Nephron progenitor cell (in vitro differentiated cells): ENCODE data around the gene PIGB.

ENCODE experiments used
- DNase-seq: peaks from one replicate; pipeline ENCODE4 v3.0.0; 2021
- H3K27ac Mint-ChIP-seq: 2 replicates; pipeline ENCODE4 v1.8.0; 2021; ENCODE audit warnings: mild to moderate bottlenecking, moderate library complexity, mixed read lengths
- H3K27me3 Mint-ChIP-seq: 2 replicates; pipeline ENCODE4 v1.8.0; 2021; ENCODE audit warnings: mild to moderate bottlenecking, low read depth, mixed read lengths; ENCODE audit not compliant: poor library complexity
- H3K36me3 Mint-ChIP-seq: 2 replicates; pipeline ENCODE4 v1.8.0; 2021; ENCODE audit warnings: low read depth, mixed read lengths
- H3K4me1 Mint-ChIP-seq: 2 replicates; pipeline ENCODE4 v1.8.0; 2021; ENCODE audit warnings: mixed read lengths
- H3K4me3 Mint-ChIP-seq: 2 replicates; pipeline ENCODE4 v1.8.0; 2021; ENCODE audit warnings: mild to moderate bottlenecking, moderate library complexity, mixed read lengths
- H3K9me3 Mint-ChIP-seq: 2 replicates; pipeline ENCODE4 v1.8.0; 2021; ENCODE audit warnings: mild to moderate bottlenecking, moderate library complexity, mixed read lengths
- CTCF ChIP-seq: fragments of 200-600 bp; sonication (generic); IDR thresholded peaks from 2 replicates; pipeline ENCODE4 v1.5.0; 2021; ENCODE audit warnings: antibody characterized with exemption

Gene PIGB

GRCh38 chr15:55357774-55358173, 38.8 kb downstream of the PIGB start:
- H3K36me3 Mint-ChIP-seq: peaks cover 13% of the 10 kb centered on the region
- peaks cover 8% of the 10 kb centered on the region for H3K4me1 Mint-ChIP-seq
- H3K9me3 Mint-ChIP-seq: no peaks in the 10 kb centered on the region
- no peak overlapping the region for H3K27ac Mint-ChIP-seq
- H3K27me3 Mint-ChIP-seq: no peaks in the 10 kb centered on the region
- TF ChIP-seq CTCF: no peak
- no peak overlapping the region for H3K4me3 Mint-ChIP-seq
- no peak for DNase-seq

DNA sequence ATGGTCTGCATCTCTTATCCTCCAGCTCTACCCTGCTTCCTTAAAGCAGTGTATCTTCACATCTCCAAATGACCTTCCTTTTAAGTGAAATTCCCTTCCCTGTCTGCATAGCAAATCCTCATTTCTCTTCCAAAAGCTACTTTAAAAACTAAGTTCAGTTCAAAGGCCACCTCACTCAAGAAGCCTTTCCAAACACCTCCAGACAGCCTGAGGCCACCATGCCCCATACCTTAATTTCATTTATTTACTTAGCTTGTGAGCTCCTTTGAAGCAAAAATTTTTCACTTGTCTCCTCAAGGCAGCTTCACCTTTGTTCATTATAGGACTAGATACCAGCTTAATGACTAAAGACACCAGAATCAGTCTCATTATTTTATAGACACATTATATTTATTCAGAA, 39.4 kb downstream of the PIGB start:
- H3K27me3 Mint-ChIP-seq: no peaks in the 10 kb centered on the region
- no peak for TF ChIP-seq CTCF
- H3K9me3 Mint-ChIP-seq: no peaks in the 10 kb centered on the region
- H3K36me3 Mint-ChIP-seq: peaks cover 13% of the 10 kb centered on the region
- H3K27ac Mint-ChIP-seq: peak overlapping the region; percentile 6
- H3K4me3 Mint-ChIP-seq: no peak overlapping the region
- H3K4me1 Mint-ChIP-seq: peaks cover 8% of the 10 kb centered on the region
- DNase-seq: no peak

- DNase-seq: no peak
- Mint-ChIP-seq H3K4me3 (no peak overlapping the region), H3K9me3 (no peaks in the 10 kb centered on the region), H3K27me3 (no peaks in the 10 kb centered on the region), H3K36me3 (peaks cover 13% of the 10 kb centered on the region), H3K4me1 (peaks cover 8% of the 10 kb centered on the region), H3K27ac (peak overlapping the region; percentile 35)
- no peak for TF ChIP-seq CTCF
Measured at GRCh38 chr15:55360256-55360655, 41.2 kb downstream of the PIGB start.

DNA sequence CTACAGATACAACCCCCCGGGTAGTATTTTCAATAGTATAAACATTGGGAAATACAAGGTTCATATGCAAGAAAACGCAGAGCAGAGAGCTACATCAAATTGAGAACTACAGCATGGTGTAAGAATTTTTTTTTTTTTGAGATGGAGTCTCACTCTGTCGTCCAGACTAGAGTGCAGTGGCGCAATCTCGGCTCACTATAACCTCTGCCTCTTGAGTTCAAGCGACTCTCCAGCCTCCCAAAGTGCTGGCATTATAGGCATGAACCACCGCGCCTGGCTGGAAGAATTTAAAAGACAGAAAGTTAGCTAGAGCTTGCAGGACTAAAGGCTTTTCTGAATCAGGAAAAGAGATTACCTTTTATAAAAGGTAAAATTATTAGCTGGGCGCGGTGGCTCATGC, 42.0 kb downstream of the PIGB start:
- Mint-ChIP-seq H3K36me3 (peaks cover 13% of the 10 kb centered on the region), H3K27ac (no peak overlapping the region), H3K4me3 (no peak overlapping the region), H3K9me3 (no peaks in the 10 kb centered on the region), H3K4me1 (peaks cover 8% of the 10 kb centered on the region), H3K27me3 (no peaks in the 10 kb centered on the region)
- TF ChIP-seq CTCF: no peak
- DNase-seq: no peak

GRCh38 chr15:55362641-55363040, 43.6 kb downstream of the PIGB start:
- H3K36me3 Mint-ChIP-seq: peaks cover 6% of the 10 kb centered on the region
- peaks cover 8% of the 10 kb centered on the region for H3K4me1 Mint-ChIP-seq
- no peaks in the 10 kb centered on the region for H3K27me3 Mint-ChIP-seq
- TF ChIP-seq CTCF: no peak
- no peak for DNase-seq
- H3K4me3 Mint-ChIP-seq: no peak overlapping the region
- H3K9me3 Mint-ChIP-seq: no peaks in the 10 kb centered on the region
- H3K27ac Mint-ChIP-seq: peak overlapping the region; percentile 28

- no peak for DNase-seq
- TF ChIP-seq CTCF: no peak
- peaks cover 18% of the 10 kb centered on the region for H3K36me3 Mint-ChIP-seq
- no peak overlapping the region for H3K27ac Mint-ChIP-seq
- no peaks in the 10 kb centered on the region for H3K27me3 Mint-ChIP-seq
- H3K4me1 Mint-ChIP-seq: no peaks in the 10 kb centered on the region
- no peaks in the 10 kb centered on the region for H3K9me3 Mint-ChIP-seq
- no peak overlapping the region for H3K4me3 Mint-ChIP-seq
Measured at GRCh38 chr15:55366981-55367380, 48.0 kb downstream of the PIGB start.
